Activated B cell treated with CpG ODN at 0.5 μM for 24 hours (primary cell): ENCODE data around the gene FKRP. TPM values are rescaled to one million over a fixed set of nuclear protein-coding genes. Genes with fewer than 3 reads are reported as not detected.

ENCODE experiments used
- ATAC-seq: fragments of 200-7000 bp; cut with Tn5 transposase; one replicate; pipeline ENCODE4 v1.10.0; 2021; ENCODE audit warnings: low read depth, mild to moderate bottlenecking, moderate library complexity
- CTCF ChIA-PET: fragments of 350-600 bp; sonication (Branson Sonifier 250); formaldehyde crosslinking; loops from one replicate; lab custom pipeline; 2021; ENCODE audit warnings: antibody characterized with exemption; lab: Charles Lee
- POLR2A ChIA-PET: fragments of 350-600 bp; sonication (Branson Sonifier 250); formaldehyde crosslinking; loops from one replicate; lab custom pipeline; 2021; ENCODE audit warnings: antibody characterized with exemption; lab: Charles Lee
- DNase-seq: peaks from one replicate; pipeline ENCODE4 v3.0.0; 2022
- H3K27ac Mint-ChIP-seq: one replicate; pipeline ENCODE4 v1.8.0; 2020; ENCODE audit warnings: mixed read lengths
- H3K27me3 Mint-ChIP-seq: one replicate; pipeline ENCODE4 v1.8.0; 2021; ENCODE audit warnings: mixed read lengths
- H3K36me3 Mint-ChIP-seq: one replicate; pipeline ENCODE4 v1.8.0; 2021; ENCODE audit warnings: low read depth, mixed read lengths
- H3K4me1 Mint-ChIP-seq: one replicate; pipeline ENCODE4 v1.8.0; 2021; ENCODE audit warnings: mixed read lengths
- H3K4me3 Mint-ChIP-seq: one replicate; pipeline ENCODE4 v1.8.0; 2020; ENCODE audit warnings: mild to moderate bottlenecking, mixed read lengths
- H3K9me3 Mint-ChIP-seq: one replicate; pipeline ENCODE4 v1.8.0; 2020; ENCODE audit warnings: mixed read lengths
- CTCF ChIP-seq: fragments of 200-600 bp; IDR thresholded peaks from one replicate; pipeline ENCODE4 v1.8.0; 2022; ENCODE audit warnings: antibody characterized with exemption, mild to moderate bottlenecking
- intact Hi-C: fragments of 100-400 bp; cut with micrococcal nuclease; formaldehyde crosslinking; loops from one replicate; pipeline ENCODE4 v1.15.1; 2024
- total RNA-seq: library from RNA; stranded (reverse); gene quantifications from 2 replicates; pipeline ENCODE4 v1.2.3, GENCODE V29; 2022

FKRP gene
- total RNA-seq, 1 donor from 2014 or later: 35.8 TPM

GRCh38 chr19:46737298-46737654 lies 8.6 kb upstream of the FKRP start:
- ChIA-PET POLR2A (interaction anchor here (1.1 kb wide), 1 partner anchor 14 kb away, joined by 3 read pairs; no protein-coding TSS in a partner anchor), CTCF (interaction anchor here (1.1 kb wide), 1 partner anchor 9 kb away, joined by 4 read pairs; no protein-coding TSS in a partner anchor)
- H3K4me1 Mint-ChIP-seq: peaks cover 19% of the 10 kb centered on the region
- H3K27ac Mint-ChIP-seq: no peak overlapping the region
- ATAC-seq (no peak), DNase-seq (no peak)
- TF ChIP-seq CTCF: no peak
- H3K36me3 Mint-ChIP-seq: peaks cover 71% of the 10 kb centered on the region
- H3K9me3 Mint-ChIP-seq: no peaks in the 10 kb centered on the region
- intact Hi-C loops: no loop called here
- H3K4me3 Mint-ChIP-seq: no peak overlapping the region
- H3K27me3 Mint-ChIP-seq: no peaks in the 10 kb centered on the region

GRCh38 chr19:46737761-46738171 lies 8.1 kb upstream of the FKRP start:
- no peak for ATAC-seq
- TF ChIP-seq CTCF: no peak
- H3K27ac Mint-ChIP-seq: no peak overlapping the region
- H3K27me3 Mint-ChIP-seq: no peaks in the 10 kb centered on the region
- H3K4me1 Mint-ChIP-seq: peaks cover 21% of the 10 kb centered on the region
- H3K4me3 Mint-ChIP-seq: no peak overlapping the region
- DNase-seq: no peak
- no peaks in the 10 kb centered on the region for H3K9me3 Mint-ChIP-seq
- intact Hi-C loops: no loop called here
- CTCF ChIA-PET: interaction anchor here (1.1 kb wide), 1 partner anchor 9 kb away, joined by 4 read pairs; no protein-coding TSS in a partner anchor
- H3K36me3 Mint-ChIP-seq: peaks cover 67% of the 10 kb centered on the region
- POLR2A ChIA-PET: interaction anchor here (1.1 kb wide), 1 partner anchor 15 kb away, joined by 3 read pairs; no protein-coding TSS in a partner anchor

- TF ChIP-seq CTCF: no peak
- intact Hi-C loops: no loop called here
- peaks cover 53% of the 10 kb centered on the region for H3K36me3 Mint-ChIP-seq
- H3K27me3 Mint-ChIP-seq: no peaks in the 10 kb centered on the region
- POLR2A ChIA-PET: interaction anchor here (0.6 to 0.7 kb wide), 2 partner anchors 14 to 23 kb away, joined by 3 to 4 read pairs; no protein-coding TSS in a partner anchor
- H3K4me3 Mint-ChIP-seq: no peak overlapping the region
- CTCF ChIA-PET: no interaction called here
- no peaks in the 10 kb centered on the region for H3K9me3 Mint-ChIP-seq
- no peak overlapping the region for H3K27ac Mint-ChIP-seq
- no peak for ATAC-seq
- DNase-seq: no peak
- peaks cover 35% of the 10 kb centered on the region for H3K4me1 Mint-ChIP-seq
Measured at GRCh38 chr19:46739290-46739771, 6.5 kb upstream of the FKRP start.

- no peaks in the 10 kb centered on the region for H3K9me3 Mint-ChIP-seq
- ChIA-PET CTCF (interaction anchor here (0.6 to 1.1 kb wide), 4 partner anchors 10 to 99 kb away, joined by 3 to 6 read pairs (median 5); no protein-coding TSS in a partner anchor), POLR2A (interaction anchor here (0.6 to 1.2 kb wide), 5 partner anchors 25 to 174 kb away, joined by 3 to 11 read pairs (median 6); partner anchors contain the start of genes PRKD2 and SLC1A5)
- peaks cover 48% of the 10 kb centered on the region for H3K4me1 Mint-ChIP-seq
- no peak for TF ChIP-seq CTCF
- no peaks in the 10 kb centered on the region for H3K27me3 Mint-ChIP-seq
- no peak for DNase-seq
- peaks cover 54% of the 10 kb centered on the region for H3K36me3 Mint-ChIP-seq
- no peak overlapping the region for H3K4me3 Mint-ChIP-seq
- no peak for ATAC-seq
- H3K27ac Mint-ChIP-seq: no peak overlapping the region
- intact Hi-C loops: no loop called here
Measured at GRCh38 chr19:46741447-46741846, 4.4 kb upstream of the FKRP start.

- TF ChIP-seq CTCF: no peak
- ATAC-seq (no peak), DNase-seq (no peak)
- intact Hi-C loops: no loop called here
- Mint-ChIP-seq H3K27me3 (no peaks in the 10 kb centered on the region), H3K4me3 (peak overlapping the region; percentile 24), H3K4me1 (peaks cover 57% of the 10 kb centered on the region), H3K9me3 (no peaks in the 10 kb centered on the region), H3K27ac (no peak overlapping the region), H3K36me3 (peaks cover 38% of the 10 kb centered on the region)
- POLR2A ChIA-PET: interaction anchor here (1.2 kb wide), 1 partner anchor 25 kb away, joined by 3 read pairs; no protein-coding TSS in a partner anchor
- CTCF ChIA-PET: interaction anchor here (0.6 kb wide), 1 partner anchor 106 kb away, joined by 3 read pairs; no protein-coding TSS in a partner anchor
Measured at GRCh38 chr19:46742926-46743480, 2.9 kb upstream of the FKRP start.
